NCI-H748 treated with DMSO at 0.1 percent for 48 hours (cell line): ENCODE results near the gene TMEM94.
"Not testable (repeated sequence)": the region's sequence is repeated elsewhere in the genome, so short reads cannot be mapped to it uniquely, and the experiment has no call there.

ENCODE experiments used
- DNase-seq: peaks from one replicate; lab custom pipeline; 2025; lab: John Stamatoyannopoulos, UW

Gene TMEM94

DNA sequence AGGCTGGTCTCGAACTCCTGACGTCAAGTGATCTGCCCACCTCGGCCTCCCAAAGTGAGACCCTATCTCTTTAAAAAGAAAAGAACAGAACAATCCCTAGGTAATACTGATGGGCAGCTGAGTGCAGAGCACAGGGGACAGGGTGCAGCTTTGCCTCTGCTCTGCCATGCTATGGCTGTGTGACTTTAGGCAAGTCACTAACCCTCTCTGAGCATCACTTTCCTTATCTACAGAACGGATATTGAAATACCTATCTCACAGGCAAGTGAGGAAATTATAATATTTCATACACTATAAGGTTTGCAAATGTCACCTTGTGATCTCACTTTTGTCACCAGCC is 54.8 kb downstream of the TMEM94 start:
- no peak for DNase-seq

DNA sequence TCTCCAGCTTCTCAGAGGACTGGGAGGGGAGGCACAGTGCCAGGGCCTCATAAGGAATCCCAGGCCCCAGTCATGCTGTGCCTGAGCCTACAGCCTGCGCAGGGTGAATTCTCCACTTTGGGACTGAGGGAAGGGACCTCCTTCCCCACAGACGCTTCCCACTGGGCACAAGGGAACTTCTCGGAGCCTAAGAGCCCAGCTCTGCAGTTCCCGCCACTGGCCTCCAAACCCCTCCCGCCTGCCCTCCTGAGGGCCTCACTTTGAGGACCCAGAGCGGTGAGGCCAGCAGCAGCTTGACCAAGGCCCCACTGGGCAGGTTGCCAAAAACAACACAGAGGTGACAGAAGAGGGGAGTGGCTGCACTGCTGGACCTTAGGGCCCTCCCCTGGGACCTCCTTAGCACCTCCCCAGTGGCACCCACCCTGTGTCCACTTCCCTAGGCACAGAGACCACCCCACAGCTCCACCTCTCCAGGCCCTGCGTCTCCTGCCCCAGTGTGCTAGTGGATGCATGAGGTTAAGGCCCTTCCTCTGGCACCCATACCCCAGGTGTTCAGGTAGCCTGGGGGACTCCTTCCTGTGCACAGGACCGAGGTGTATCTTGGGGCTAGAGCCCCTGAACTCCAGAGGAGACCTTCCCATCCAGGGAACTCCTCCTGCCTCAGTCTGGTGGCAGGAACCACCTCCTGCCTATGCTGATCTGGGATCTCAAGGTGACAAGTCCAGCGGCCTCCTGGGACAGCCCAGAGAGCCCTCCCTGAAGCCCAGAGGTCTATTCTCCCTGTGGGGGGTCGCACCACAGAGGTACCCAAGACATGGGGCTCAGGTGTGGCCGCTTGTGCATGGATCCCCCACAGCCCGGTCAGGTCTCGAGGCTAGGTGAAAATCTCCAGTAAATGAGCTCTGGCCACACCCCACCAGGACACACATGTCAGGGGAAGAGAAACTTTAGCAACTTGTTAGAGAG is 55.5 kb downstream of the TMEM94 start:
- no peak for DNase-seq

DNA sequence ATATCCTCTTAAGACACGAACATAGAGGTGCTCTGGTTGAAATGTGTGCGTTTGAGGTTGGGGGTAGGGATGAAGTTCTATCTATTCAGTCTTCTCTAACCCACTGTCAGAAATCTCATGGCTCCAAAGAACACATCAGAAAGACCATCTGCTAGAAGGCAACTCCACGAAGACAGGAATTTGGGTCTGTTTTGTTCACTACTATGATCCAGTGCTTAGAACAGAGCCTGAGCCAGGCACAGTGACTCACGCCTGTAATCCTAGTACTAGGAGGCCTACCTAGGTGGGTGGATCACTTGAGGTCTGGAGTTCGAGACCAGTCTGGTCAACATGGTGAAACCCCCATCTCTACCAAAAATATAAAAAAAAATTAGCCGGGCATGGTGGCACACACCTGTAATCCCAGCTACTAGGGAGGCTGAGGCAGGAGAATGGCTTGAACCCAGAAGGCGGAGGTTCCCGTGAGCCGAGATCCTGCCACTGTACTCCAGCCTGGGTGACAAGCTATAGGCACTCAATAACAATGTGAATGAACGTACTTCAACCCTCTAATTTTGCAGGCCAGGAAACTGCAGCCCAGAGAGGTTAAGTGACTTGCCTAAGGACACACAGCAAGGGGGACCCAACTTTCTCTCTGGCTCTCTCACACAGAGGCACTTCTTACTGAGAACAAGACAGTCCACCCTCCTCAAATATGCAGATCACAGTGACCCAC is 56.6 kb downstream of the TMEM94 start:
- DNase-seq: no peak

DNA sequence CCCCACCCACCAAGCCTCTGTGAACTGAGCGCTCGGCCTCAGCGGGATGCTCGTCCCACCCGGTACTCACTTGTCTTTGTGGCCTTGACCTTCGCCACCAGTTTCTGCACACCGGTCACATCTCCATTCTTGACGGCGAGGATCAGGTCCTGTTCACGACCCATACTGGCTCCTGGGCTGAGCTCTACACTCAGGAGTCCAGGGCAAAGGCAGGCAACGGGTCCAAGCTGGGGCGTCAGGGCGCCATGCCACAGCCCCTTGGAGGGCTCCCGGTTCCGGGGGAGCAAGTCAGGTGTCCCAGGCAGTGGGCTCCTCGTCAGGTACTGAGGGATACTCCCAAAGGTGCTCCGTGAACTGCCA is 57.2 kb downstream of the TMEM94 start:
- DNase-seq: no peak

DNA sequence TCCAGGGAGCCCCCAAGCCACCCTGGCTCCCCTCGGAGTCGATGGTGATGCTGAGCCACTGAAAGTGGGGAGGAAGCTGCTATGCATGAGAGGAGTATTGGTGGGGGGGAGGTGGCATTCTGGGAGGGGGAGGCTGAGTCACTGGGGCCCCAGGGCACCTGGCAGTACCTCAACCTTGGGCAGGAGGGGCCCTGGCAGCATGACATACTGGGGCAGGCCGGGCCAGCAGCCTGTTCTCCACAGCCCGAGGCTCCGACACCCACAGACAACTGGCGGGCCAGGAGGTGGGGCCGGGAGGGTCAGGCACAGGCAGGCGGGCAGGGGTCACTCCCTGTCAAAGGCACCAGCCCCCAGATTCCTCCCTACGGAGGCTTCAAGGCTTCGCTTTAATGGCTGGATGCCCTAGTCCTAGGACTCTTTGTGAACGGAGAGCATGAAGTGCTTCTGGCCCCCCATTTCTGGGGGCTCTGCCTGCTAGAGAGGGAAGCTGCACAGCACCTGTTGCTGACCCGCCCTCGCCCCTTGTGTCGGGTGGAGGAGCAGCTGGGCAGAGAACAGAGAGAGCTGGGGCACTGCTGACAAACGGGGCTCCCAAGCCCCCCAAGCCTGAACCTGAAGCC is 58.0 kb downstream of the TMEM94 start:
- DNase-seq: no peak

DNA sequence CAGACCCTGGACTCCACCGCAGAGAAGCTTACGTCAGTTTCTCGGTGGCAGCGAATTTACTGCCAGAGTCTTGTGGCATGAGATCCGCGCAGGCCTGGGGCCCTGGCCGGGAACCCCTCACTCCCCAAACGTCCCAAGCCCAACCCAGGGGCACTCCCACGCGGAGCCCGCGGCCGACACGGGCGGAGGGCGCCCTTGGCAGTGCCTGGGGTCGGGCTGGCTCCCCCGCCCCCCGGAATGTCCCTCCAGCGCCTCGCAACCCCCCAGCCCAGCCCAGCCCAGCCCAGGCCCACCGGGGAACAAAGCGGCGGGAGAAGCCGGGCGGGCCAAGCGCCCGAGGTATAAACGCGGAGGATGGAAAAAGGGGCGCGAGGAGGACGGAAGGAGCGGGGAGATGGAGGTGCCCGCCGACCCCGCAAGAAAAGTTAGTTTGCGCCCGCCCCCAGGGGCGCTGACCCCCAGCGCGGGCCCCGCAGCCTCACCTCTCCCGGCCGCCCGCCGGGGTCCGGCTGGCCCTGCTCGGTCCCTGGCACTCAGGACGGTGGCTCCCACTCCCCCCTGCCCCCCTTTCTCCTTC is 58.6 kb downstream of the TMEM94 start:
- DNase-seq: no peak

DNA sequence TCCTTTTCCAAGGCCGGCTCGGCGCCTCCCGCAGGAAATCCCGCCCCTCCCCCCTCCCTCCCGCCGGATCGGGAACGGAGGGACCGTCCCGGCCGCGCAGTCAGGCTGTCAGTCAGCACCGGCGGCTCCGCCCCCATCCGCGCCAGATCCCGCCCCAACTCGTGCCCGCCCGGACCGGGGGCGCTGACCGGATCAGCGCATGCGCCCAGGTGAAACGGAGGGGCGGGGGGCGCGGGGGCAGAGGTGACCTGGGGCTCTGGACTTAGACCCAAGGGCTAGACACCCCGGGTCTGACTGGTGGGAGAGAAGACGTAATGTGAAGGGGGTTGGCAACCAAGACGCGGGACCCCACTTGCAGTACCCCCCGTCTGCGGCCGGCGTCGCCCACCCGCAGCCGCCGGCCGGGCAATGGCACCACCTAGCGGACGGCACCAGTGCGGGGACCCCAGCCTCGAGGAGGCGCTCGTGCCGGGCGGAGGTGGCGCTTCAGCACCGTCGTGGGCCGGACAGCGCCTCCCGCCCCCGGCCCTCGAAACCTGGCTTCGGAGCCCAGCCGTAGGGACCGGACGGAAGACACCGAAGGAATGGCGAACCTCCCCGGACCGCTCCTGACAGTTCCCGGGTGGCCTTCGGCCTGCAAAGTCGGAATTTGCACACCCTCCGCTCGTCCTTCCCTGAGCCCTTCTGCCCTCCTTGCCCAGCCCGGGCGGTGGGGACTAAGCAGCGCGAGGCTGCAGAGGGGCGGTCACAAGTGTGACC is 59.2 kb downstream of the TMEM94 start, which contains the start of gene CASKIN2:
TSS of gene CASKIN2 (minus strand) at position 42 of the 759 bp plus-strand sequence. CDS start 1,733 bp downstream, outside the sequence.
- DNase-seq: peak; percentile 45

DNA sequence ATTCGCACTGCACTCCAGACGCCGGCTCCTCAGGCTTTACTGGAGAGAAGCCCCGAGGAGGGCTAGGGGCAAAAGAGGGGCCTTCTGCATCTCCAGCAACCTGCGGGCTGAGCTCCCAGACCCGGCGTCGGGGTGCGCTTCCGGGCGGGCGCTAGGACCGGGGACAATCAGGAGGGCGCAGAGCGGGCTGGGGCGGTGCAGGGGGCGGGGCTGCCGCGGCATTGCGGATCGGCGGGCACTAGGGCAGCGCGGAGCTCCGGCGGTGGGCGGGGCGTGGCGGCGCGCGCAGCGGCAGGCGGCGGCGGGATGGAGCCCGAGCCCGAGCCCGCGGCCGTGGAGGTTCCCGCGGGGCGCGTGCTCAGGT is 59.8 kb downstream of the TMEM94 start, which contains the start of gene TSEN54:
TSS of gene TSEN54 (plus strand) at position 274 of the 364 bp plus-strand sequence. CDS start at position 307, 33 bp downstream.
- DNase-seq: peak; percentile 50

DNA sequence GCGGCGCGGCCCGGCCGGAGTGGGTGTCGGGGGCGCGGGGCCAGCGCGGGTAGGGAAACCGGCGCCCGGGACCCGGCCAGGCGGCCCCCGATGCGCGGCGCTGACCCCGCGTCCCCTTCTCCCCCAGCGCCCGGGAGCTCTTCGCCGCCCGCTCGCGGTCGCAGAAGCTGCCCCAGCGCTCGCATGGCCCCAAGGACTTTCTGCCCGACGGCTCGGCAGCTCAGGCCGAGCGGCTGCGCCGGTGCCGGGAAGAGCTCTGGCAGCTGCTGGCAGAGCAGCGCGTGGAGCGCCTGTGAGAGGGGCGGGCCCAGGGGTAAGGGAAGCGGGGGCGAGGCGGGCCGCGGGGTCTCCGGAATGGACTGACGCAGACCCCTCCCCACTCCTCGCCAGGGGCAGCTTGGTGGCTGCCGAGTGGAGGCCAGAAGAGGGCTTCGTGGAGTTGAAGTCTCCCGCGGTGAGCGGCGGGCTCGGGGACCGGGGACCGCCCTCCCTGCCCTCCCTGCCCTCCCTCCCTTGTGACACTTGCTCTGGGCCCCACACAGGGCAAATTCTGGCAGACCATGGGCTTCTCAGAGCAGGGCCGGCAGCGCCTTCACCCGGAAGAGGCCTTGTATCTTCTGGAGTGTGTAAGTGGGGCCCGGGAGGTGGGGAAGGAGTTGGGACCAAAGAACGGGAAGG is 60.3 kb downstream of the TMEM94 start:
- no peak for DNase-seq

DNA sequence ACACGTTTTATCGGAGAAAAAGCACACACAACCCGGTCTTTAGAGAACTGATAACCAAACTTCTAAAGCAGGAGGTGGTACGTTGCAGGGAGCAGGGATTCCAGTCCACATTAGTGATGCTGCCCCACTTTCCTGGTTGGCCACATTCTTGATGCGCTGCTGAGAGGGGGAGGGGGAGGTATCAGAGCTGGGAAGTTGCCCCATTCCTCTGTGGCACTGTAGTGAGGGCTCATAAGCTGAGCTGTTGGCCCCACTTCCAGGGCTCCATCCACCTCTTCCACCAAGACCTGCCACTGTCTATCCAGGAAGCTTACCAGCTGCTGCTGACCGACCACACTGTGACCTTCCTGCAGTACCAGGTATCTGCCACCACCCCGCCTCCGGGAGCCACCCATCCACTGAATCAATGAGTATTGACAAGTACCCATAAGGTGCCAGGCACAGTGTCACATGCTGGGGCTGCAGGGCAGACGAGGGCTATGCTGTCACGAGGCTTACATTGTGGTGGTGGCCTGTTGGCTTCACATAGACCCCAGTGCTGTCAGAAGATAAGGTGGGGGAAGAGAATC is 60.9 kb downstream of the TMEM94 start:
- no peak for DNase-seq

DNA sequence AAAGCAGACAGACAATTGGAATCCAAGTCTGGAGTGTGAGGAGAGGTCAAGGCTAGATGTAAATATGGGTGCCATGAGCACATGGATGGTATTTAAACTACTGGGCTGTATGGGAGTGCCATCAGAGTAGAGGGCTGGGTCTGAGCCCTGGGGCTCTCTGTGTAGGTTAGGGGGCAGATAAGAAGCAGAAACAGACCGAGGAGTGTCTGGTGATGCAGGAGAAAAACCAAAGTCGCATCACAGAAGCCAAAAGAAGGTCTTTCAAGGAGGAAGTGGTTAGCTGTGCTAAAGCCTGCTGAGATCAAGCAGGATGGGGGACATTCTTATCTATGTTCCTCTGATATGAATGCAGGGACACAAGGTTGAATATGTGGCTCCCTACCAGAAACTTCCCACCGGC is 61.8 kb downstream of the TMEM94 start:
- no peak for DNase-seq

DNA sequence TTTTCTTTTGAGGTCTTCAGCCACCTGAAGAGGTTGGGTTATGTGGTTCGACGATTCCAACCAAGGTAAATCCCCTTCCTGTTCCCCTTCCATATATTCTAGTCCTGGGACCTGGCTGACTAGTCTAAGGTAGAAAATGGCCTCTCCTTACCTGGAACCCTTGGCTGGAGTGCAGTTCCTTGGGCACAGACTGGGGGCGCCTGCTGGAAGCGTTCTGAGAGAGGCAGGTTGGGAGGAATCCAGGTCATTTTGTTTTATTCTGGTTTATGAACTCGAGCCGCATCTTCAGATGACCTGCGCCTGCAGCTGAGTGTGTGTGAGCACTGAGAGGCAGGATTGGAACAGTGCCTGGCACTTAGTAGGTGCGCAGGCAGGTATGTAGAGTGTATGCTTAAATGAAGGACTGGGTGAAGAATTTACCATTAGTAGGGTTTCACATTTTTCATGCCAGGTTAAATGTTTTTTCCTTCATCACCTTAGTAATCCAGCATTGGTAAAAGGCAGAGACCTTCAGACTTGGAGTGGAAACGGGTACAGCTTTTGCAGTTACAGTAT is 62.6 kb downstream of the TMEM94 start:
- DNase-seq: no peak

DNA sequence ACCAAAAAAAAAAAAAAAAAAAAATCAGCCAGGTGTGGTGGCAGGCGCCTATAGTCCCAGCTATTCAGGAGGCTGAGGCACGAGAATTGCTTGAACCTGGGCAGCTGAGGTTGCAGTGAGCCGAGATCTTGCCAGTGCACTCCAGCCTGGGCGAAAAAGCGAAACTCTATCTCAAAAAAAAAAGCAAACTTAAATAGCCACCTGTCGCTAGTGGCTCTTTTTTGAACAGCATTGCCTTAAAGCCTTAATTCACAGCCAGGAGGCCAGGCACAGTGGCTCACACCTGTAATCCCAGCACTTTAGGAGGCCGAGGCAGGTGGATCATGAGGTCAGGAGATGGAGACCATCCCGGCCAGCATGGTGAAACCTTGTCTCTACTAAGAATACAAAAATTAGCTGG is 64.0 kb downstream of the TMEM94 start:
- DNase-seq: not testable (repeated sequence)

DNA sequence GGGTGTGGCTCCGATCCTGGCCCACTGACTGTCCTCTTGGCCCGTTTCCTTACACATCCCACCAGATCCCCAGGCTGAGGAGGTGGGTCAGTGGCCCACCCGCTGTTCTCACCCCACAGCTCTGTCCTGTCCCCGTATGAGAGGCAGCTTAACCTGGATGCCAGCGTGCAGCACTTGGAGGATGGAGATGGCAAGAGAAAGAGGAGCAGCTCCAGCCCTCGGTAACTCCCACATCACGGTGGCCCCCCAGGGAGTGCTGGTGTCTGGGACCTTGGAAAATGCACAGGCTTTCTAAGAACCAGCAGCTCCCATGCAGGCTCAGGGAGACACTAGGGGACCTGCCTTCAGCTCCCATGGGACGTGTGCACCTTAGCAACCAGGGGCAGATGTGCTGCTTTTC is 64.9 kb downstream of the TMEM94 start:
- DNase-seq: no peak

DNA sequence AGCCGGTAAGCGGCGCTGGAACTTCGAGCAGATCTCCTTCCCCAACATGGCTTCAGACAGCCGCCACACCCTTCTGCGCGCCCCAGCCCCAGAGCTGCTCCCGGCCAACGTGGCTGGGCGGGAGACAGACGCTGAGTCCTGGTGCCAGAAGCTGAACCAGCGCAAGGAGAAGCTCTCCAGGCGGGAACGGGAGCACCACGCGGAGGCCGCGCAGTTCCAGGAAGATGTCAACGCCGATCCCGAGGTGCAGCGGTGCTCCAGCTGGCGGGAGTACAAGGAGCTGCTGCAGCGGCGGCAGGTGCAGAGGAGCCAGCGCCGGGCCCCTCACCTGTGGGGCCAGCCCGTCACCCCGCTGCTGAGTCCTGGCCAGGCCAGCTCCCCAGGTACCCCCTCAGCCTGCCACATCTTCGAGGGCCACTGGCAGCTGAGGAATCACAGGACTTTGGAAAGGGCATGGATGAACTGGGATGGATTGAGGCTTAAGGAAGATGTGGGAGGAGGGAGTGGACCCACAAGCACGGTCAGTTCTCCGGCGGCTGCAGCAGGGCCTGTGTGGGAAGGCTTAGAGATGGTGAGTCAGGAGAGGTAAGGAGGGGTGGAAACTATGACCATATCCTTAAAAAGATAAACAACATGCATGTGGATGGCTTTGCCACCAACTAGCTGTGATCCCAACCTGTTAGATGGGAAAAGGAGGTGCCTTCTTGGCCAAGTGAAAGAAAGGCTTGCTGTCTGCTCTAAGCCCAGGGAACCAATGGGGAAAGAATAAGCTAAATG is 65.7 kb downstream of the TMEM94 start:
- no peak for DNase-seq

DNA sequence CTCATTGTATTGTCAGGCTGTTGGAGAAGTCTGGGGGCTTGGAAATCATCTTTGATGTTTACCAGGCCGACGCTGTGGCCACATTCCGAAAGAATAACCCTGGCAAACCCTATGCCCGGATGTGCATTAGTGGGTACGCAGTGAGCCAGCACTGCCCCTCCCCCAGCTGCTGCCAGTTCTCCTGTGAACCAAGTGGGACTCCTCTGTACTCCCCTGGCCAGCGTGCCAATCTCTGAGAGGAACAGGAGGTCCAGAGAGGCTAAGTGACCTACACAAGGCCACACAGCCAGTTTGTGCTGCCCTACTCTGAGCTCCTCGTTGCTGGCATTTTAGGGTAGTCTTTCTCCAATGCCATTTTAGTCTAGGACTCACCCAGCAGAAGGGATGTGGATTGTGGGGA is 67.2 kb downstream of the TMEM94 start:
- no peak for DNase-seq

DNA sequence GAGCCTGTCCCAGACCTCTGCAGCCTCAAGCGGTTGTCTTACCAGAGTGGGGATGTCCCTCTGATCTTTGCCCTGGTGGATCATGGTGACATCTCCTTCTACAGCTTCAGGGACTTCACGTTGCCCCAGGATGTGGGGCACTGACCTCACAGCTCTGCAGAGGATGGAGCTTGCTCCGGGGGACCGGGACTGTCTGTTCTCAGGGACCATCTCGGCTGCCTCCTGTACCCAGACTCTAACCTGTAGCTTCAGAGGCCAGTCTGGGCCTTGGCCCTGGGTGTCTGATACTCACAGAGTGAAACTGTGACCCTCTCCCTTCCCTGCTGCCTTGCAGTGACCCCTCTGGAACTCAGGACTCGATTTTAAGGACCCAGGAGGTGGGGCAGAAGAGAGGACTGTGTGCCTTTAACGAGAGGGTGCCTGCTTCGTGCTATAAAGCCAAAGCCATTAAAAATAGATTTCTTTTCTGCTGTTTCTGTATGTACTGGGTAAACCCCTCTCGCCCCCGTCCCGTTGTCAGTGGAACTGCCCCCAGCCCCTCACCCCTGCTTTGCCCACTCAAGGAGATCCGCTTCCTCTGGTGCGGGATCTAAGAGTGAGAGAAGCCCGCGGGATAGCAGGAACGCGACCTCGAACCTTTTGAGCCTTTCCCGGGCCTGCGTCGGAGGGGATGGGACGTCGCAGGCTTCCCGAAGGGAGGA is 68.0 kb downstream of the TMEM94 start:
- DNase-seq: no peak

DNA sequence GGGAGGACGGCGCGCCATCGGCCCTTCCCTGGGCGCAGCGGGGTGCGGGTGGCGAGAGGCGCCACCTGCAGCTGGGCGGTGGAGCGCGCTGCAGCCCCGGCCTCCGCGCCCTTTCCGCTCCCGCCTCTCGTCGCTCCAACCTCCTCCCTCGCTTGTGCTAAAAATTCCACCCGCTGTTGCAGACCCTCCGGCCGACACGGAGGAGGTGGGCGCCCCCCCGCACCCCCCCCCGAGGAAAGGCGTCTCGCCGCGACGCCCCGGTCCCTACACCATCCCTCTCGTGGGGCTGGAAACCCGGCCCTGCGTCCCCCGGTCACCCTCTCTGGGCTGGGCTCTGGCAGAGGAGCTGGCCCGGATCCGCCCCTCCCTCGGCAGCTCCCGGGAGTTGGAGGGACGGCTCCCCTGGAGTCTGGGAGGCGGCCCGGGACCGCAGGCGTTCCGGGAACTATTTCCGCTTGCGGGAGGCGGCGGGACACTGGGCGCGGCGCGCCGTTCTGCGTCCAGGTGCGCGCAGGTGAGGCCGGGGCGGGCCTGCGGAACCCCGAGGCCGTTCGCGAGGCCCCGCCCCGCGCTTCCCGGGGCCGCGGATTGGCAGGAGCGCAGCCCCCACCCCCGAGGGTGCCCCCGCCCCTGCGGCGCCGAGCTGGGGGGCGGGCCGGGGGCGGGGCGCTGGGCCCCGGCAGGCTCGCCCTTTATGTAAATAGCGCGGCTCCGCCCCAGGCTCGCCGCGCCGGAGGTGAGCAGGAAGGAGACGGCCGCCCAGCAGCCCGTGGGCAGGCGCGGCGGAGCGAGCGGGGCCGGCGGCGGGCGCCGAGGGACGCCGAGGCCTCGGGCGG is 68.8 kb downstream of the TMEM94 start, which contains the start of gene LLGL2:
TSS of gene LLGL2 (plus strand) at position 728 of the 836 bp plus-strand sequence. CDS start 17,730 bp downstream, outside the sequence.
- peak; percentile 74 for DNase-seq
